ENCODE results near the gene COL27A1.

COL27A1 gene

GRCh38 chr9:114213566-114213965, 58.2 kb downstream of the COL27A1 start:
- DNase-seq (ENCODE audit: low spot score): no peak
- in situ Hi-C loops (cut with MboI; ENCODE audit: low sequenced_read_pairs, unreplicated experiment): no loop called here
- TF ChIP-seq, protein P1, sequence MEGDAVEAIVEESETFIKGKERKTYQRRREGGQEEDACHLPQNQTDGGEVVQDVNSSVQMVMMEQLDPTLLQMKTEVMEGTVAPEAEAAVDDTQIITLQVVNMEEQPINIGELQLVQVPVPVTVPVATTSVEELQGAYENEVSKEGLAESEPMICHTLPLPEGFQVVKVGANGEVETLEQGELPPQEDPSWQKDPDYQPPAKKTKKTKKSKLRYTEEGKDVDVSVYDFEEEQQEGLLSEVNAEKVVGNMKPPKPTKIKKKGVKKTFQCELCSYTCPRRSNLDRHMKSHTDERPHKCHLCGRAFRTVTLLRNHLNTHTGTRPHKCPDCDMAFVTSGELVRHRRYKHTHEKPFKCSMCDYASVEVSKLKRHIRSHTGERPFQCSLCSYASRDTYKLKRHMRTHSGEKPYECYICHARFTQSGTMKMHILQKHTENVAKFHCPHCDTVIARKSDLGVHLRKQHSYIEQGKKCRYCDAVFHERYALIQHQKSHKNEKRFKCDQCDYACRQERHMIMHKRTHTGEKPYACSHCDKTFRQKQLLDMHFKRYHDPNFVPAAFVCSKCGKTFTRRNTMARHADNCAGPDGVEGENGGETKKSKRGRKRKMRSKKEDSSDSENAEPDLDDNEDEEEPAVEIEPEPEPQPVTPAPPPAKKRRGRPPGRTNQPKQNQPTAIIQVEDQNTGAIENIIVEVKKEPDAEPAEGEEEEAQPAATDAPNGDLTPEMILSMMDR (IDR thresholded peaks at IDR 0.05; ENCODE audit: borderline replicate concordance, control extremely low read depth, extremely low read depth, insufficient read depth, missing control alignments): no peak

- no peak for DNase-seq (ENCODE audit: low spot score)
- TF ChIP-seq, protein P1 (IDR thresholded peaks at IDR 0.05; ENCODE audit: borderline replicate concordance, control extremely low read depth, extremely low read depth, insufficient read depth, missing control alignments): no peak
- in situ Hi-C loops (cut with MboI; ENCODE audit: low sequenced_read_pairs, unreplicated experiment): no loop called here
Measured at GRCh38 chr9:114214181-114214580, 58.8 kb downstream of the COL27A1 start.

DNA sequence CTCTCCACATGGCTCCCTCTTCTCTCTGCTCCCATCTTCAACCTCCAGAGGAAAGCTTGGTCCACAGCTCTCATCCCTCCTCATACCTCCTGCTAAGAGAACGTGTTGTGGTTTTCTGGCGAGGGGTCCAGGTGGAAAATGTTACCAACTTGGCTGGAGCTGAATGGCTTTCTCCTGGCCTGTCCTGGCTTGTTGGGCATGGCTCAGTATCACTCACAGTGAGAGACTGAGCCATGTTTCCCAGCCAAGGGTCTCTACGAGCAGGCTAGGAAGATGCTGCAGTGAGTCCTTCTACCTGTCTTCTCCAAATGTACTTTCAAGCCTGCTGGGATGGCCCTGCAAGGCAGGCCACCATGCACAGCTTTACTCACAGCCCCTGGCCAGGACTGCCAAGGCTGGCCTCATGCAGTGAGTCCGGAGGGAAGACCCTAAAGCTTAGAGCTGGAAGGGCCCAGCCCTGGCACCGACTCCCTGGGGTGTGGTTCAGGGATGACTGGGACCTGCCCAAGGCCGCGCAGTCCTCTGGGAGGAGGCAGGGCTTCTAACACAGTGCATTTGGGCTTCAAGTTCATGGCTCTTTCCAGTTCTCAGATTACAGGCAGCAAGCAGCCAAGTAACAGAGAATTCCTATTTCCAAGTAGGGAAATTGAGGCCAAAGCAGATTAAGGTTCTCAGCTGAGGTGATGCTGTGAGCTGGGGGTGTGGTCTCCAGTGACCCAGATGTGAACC, 59.5 kb downstream of the COL27A1 start:
- in situ Hi-C loops (cut with MboI; ENCODE audit: low sequenced_read_pairs, unreplicated experiment): no loop called here
- no peak for DNase-seq (ENCODE audit: low spot score)
- TF ChIP-seq, protein P1 (IDR thresholded peaks at IDR 0.05; ENCODE audit: borderline replicate concordance, control extremely low read depth, extremely low read depth, insufficient read depth, missing control alignments): no peak

GRCh38 chr9:114216081-114216480, 60.7 kb downstream of the COL27A1 start:
- in situ Hi-C loops (cut with MboI; ENCODE audit: low sequenced_read_pairs, unreplicated experiment): no loop called here
- TF ChIP-seq, protein P1 (IDR thresholded peaks at IDR 0.05; ENCODE audit: borderline replicate concordance, control extremely low read depth, extremely low read depth, insufficient read depth, missing control alignments): no peak
- no peak for DNase-seq (ENCODE audit: low spot score)

DNA sequence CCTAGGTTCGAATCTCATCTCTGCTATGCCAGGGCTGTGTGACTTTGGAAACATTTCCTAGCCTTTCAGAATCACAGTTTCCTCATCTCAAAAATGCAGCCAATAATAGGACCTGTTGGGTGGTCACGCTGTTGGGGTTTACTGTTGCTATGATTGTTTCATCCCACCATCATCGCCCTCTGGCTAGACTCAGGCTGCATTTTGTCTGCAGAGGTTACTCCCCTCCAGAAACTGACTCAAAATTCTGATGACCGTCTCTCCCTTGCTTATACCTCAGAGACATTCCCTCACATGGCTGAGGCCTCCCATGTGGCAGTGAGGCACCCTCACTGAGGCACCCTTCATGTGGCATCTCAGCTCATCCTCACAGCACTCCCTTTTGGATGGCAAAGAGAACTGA, 61.6 kb downstream of the COL27A1 start:
- TF ChIP-seq, protein P1 (IDR thresholded peaks at IDR 0.05; ENCODE audit: borderline replicate concordance, control extremely low read depth, extremely low read depth, insufficient read depth, missing control alignments): no peak
- DNase-seq (ENCODE audit: low spot score): no peak

GRCh38 chr9:114218264-114219120, 63.2 kb downstream of the COL27A1 start:
- no peak for DNase-seq (ENCODE audit: low spot score)
- in situ Hi-C loops (cut with MboI; ENCODE audit: low sequenced_read_pairs, unreplicated experiment): no loop called here
- TF ChIP-seq, protein P1 (IDR thresholded peaks at IDR 0.05; ENCODE audit: borderline replicate concordance, control extremely low read depth, extremely low read depth, insufficient read depth, missing control alignments): no peak

More for the DNA sequence above, 61.6 kb downstream of the COL27A1 start:
- in situ Hi-C loops (cut with MboI; ENCODE audit: low sequenced_read_pairs, unreplicated experiment): no loop called here
